ENCODE measurements around the gene PEX14. TPM values are rescaled to one million over a fixed set of nuclear protein-coding genes. Genes with fewer than 3 reads are reported as not detected.
"Not testable (repeated sequence)": the region's sequence is repeated elsewhere in the genome, so short reads cannot be mapped to it uniquely, and the experiment has no call there.

Gene PEX14
- total RNA-seq, 1 donor from 2014 or later, result 7.6 TPM

DNA sequence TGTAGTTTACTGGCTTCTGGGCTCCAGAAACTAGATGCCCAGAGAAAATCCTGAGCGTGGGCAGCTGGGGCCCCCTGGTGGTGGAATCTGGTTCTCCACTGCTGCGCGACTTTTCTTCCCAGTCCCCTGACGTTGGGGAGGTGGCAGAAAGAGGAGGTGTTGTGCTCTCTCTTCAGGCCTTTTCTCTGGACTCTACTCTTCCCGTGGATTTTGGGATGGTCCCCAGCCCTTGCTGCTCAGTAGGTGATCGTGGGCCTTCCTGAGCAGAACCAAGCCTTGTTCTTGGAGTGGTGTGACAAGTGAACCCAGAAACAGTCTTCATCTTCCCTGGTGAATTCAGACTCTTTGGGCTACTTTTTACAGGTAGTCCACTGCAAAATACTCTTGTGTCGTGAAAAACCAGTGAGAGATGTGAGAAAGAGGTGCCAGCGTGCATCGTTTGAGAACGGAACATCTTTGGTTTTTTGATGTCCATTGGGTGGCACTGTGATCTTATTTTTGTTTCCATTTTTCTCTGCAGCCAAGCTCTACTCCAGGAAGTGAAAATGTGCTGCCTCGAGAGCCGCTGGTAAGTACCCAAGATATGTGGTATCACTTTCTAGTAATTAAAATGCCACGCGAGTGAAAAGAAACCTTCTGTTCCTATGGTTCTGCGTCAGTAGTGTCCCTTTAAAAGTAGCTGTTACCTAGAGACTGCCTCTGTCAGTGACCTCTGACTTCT is 20.2 kb downstream of the PEX14 start:
- DNase-seq (ENCODE audit: low read depth in 2 of 2), result peak in 1 of 2 donors; percentile 64

DNA sequence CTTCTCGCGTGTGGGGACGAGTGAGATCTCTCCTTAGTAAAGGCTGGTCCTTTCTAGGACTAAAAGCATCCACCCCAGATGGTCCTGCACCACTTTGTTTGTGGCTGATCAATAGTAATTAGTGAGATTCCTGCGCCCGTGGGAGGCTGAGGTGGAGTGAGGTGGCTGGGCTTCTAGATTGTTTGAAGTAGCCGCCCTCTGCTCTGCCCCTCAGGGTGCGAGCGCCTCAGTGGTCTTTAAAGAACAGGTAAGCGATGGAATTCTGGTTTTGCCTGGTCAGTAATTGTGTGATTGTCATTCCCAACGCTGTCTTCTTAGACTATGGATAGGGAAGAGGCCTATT is 20.7 kb downstream of the PEX14 start:
- no peak for DNase-seq (ENCODE audit: low read depth in 2 of 2)

DNA sequence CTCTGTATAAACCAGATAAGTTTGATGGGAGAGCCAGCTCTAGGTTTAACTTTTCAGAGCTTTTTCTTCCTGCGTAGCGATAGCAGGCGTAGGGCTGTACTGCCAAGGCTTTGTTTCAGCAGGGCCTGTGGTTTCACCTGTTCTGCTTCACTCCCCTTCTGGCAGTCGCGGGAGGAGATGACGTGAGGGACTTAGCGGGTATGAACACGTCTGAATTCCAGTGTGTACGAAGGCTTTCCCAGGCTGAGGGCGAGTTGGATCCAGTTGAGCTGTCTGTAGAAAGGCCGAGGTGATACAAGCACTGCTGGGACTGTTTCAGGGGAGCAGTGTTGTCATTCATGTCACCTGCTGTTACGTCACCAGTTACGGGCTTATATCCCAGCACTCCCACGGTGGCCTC is 21.2 kb downstream of the PEX14 start:
- DNase-seq (ENCODE audit: low read depth in 2 of 2), result no peak

DNA sequence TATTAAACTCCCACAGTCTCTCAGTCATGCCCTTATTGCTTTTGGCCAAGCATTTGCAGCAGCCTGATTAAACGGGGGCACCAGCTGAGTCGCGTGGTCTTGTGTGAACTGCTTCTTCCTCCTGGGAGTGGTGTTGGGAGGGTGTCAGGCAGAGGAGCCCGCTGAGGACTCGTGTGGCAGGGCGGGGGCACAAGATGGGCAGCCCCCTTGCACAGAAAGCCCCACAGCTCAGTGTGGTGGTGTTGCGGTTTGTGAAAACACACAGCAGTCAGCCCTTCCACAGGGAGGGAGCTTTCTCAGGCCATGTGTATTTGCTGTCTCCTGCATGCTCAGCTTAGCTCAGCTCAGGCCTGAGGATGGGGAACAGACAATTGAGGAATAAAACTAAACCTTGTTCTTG is 22.4 kb downstream of the PEX14 start:
- no peak for DNase-seq (ENCODE audit: low read depth in 2 of 2)

DNA sequence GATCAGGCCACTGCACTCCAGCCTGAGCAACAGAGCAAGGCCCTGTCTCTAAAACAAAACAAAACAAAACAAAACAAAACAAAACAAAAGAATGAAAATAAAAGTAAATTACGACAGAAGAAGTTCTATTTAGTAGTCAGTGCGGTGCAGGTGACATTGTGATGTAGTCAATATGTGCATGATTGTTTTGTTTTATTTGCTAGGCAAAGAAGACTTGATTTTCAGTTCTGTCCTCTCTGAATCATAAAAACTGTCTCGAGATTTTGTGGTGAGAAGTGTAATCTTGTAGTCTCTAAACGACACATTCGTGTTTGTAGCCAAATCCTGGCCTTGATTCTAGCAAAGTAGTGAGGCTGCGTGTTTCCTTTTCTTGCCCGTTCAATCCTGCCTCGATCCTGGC is 23.5 kb downstream of the PEX14 start:
- no peak for DNase-seq (ENCODE audit: low read depth in 2 of 2)

GRCh38 chr1:10502206-10502605 is 27.5 kb downstream of the PEX14 start:
- no peak for DNase-seq (ENCODE audit: low read depth in 2 of 2)

- DNase-seq (ENCODE audit: low read depth in 2 of 2), result no peak
These were observed 29.5 kb downstream of the PEX14 start for GRCh38 chr1:10504249-10504648.

DNA sequence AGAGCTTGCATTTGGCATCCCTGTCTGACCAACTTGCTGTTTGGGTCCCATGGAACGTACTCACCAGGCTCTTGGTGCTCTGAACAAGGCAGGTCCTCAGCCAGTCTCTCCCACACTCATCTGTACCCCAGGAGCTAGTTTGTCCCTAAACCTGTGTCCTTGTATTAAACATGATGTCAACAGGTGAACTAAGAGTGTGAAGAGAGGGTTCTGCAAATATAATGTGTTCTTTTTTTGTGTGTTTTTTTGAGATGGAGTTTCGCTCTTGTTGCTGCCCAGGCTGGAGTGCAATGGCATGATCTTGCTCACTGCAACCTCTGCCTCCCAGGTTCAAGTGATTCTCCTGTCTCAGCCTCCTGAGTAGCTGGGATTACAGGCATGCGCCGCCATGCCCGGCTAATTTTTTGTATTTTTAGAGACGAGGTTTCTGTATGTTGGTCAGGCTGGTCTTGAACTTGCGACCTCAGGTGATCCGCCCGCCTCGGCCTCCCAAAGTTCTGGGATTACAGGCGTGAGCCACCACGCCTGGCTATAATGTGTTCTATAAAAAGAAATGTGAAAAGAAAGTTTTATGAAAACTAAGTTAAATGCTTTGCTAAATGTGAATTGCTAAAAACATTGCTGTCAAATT is 31.4 kb downstream of the PEX14 start:
- not testable (repeated sequence) for DNase-seq (ENCODE audit: low read depth in 2 of 2)

DNA sequence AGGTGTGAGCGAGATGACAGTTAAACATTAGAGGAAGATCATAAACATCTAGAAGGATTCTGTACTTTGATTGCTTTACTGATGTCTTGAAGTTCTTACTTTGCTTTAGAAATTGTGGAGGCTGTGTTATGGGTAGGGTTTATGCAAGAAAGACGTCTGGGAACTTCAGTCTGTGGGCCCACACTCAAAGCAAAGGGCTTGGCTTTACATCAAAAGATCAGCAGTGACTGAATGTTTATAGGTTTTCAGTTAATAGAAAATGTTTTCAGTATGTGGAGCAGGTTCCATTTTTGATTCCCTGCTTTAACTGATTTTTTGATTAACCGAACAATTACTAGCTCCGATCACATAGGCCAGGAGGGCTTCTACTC is 31.9 kb downstream of the PEX14 start:
- DNase-seq (ENCODE audit: low read depth in 2 of 2), result no peak

DNA sequence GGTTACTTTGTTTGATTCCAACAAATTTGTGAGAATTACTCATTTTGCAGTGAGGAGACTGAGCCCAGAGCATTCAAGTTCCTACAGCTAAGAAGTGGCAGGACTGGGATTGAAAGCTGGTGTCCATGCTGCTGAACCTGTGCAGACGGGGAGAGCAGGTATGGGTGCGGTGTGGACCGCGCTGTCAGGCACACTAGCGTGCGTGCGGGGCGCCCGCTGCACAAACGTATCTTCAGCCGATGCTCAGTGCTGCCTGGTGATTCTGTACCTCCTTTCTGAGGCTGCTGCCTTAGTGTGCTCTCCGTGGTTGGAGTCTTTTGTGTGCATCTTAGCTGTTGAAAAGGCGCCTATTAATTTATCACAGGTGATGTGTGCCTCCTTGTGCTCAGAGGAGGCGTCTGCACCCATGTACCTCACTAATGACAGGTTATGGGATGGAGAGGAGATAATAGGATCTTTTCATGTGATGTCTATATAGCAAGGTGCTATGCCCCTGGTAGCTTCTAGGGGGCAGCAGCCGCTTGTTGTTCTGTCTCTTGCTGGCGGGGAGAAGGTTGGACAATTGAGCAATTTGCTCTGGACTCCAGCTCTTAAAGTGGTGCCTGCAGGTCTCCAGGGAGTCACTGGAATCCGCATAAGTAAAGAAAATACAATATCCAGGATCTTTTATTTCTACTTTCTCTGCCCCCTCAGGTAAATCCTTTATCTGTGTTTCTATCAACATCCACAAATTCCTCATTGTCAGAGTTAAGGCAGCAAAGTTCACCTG is 32.5 kb downstream of the PEX14 start:
- peak; percentile 63 to 77 for DNase-seq (ENCODE audit: low read depth in 2 of 2)

DNA sequence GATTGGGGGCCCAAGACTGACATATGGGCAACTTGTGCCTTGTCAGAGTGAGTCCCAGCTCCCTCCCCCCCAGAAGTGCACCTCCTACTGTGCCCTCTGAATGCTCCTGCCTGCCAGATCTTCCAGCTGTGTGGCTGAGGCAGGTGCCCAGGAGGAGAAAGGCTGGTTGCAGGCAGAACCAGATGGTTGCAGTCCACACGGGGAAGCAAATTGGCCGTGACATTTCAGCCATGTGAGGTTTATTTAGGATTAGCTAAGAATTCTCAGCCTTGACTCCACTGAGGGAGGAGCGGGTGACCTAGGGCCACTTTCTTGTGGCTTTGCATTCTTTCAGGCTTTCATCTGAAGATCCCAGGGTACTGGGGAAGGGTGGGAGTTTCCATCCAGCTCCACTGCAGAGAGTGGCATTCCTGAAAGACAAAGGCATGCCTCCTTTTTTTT is 33.8 kb downstream of the PEX14 start:
- DNase-seq (ENCODE audit: low read depth in 2 of 2), result no peak

- DNase-seq (ENCODE audit: low read depth in 2 of 2), result no peak
These were observed 35.2 kb downstream of the PEX14 start for GRCh38 chr1:10509809-10510509.

DNA sequence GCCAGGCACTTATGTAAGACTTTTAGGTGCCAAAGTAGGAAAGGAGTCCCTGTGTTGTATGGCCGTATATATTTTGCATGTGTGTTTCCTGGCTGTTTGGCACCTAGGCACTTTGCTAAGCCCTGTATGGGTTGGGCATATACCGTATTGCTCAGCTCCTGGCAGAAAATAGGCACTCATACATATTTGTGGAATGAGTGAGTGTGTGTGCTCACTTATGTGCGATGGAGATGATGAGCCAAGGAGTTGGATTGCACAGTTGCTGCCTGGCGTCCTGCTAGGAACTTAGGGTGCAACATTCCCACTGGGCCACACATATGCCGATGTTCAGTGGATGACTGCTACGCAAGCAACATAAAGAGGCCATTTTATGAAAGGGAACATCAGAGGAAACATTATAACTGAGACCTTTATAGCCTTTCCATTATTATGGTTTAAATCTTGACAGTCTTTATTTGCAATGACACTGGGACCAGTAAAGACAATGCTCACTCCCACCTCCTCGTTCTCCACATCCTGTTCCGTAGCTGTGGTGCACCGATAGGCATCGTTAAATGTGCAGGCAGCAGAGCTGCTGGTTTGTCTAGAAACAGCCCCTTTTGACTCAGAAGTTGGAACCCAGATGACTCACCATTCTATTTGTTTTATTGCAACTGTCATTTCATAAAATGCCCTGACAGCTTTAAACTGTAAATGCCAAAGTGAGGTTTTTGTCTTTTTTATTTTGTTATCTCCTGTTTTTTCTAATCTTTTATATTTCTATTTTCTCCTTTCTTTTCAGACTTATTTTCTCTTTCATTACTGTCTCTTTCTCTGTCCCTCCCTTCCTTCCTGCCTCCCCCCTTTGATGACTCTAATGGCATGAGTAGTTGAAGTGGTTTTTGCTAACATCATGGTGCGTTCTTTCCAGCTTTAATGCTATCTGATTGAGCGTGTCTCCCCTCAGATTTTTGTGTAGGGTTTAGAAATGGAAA is 36.1 kb downstream of the PEX14 start:
- DNase-seq (ENCODE audit: low read depth in 2 of 2), result peak; percentile 68 to 88

DNA sequence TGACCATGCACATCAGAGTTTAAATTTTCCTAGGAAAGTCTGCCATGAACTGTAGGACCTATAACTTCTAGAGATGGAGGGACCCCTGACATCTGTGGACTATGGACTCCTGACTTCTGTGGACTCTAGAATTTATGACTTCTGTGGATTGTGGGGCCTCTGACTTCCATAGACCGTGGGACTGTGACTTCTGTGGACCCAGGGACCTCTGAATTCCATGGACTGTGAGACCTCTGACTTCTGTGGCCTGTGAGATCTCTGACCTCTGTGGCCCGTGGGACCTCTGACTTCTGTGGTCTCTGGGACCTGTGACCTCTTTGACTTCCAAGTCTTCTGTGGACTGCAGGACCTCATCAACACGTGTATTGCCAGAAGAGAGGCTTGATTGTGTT is 36.7 kb downstream of the PEX14 start:
- DNase-seq (ENCODE audit: low read depth in 2 of 2), result no peak

DNA sequence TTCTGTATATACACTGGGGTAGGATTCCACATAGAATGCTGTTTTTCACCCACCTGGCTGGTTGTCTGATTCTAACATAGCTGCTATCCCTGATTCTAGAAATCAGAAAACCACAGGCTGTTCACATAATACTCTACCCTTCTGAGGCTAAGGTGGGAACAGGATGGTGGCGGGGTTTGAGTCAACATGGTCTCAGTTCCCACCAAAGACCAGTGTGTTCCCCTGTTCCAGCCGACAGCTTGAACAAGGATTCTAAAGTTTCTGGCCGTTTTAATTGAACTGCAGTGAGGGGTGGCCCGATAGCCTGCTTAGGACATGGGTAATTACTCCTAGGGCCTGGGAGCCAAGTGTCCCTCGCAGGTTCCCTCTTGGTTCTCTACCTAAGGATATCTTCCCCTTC is 38.4 kb downstream of the PEX14 start:
- no peak for DNase-seq (ENCODE audit: low read depth in 2 of 2)

DNA sequence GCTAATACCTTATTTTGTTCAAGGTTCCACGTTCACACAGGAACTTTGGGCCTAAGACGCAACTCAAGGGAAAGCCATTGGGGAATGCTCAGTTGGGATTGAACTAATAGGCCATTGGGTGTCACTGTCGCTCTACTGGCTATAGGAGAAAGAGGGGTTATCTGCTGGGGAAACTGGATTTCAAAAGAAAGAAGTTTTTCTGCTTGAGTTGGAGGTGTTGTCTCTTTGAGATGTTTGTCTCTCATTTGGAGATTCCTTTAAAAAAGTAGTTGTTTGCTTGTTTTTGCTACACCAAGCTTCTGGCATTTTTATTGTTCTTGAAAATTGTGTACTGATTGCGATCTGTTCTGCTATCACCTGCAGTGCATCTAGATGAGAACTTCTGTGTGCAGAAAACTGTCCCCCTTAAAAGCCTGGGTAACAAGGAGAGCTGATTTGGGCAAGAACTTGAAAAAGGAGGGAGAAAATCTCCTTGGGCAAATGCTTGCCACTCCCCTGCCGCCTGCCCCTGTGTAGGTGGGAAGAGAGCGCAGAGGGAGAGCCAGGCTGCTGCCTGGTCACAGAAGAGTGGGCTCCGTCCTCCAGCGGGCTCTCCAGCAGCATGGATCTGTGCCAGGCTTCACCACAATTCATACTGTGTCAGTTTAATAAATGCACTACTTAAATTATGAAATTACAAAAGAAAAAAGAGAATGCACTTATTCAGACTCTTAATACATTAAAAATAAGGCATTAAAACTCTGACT is 39.9 kb downstream of the PEX14 start:
- DNase-seq (ENCODE audit: low read depth in 2 of 2), result peak in 1 of 2 donors; percentile 48

GRCh38 chr1:10515301-10515975 is 40.7 kb downstream of the PEX14 start:
- DNase-seq (ENCODE audit: low read depth in 2 of 2), result no peak

GRCh38 chr1:10515976-10516750 is 41.4 kb downstream of the PEX14 start:
- no peak for DNase-seq (ENCODE audit: low read depth in 2 of 2)

Measured in dermis microvascular lymphatic vessel endothelial cell (primary cell).